AG09309 (cell line): Measurements from ENCODE around the gene CTPS2.
A peak's percentile ranks its signal among the peaks of the same experiment; 100 is the strongest.
"Not testable (repeated sequence)": the region's sequence is repeated elsewhere in the genome, so short reads cannot be mapped to it uniquely, and the experiment has no call there.

ENCODE experiments used
- DNase-seq: peaks from one replicate; pipeline ENCODE4 v3.0.0-alpha.2; 2010; ENCODE audit warnings: low read depth
- H3K4me3 ChIP-seq: 2 replicates; pipeline ENCODE4 v1.5.1; 2011; ENCODE audit warnings: mild to moderate bottlenecking, low read depth, low read length, moderate library complexity; ENCODE audit not compliant: control insufficient read depth
- TF ChIP-seq, protein P1 (sequence below): IDR thresholded peaks from 2 replicates; pipeline ENCODE4 v1.5.1; 2011; ENCODE audit warnings: mild to moderate bottlenecking, low read depth, low read length, inconsistent platforms; ENCODE audit not compliant: insufficient read depth, control insufficient read depth; ENCODE audit errors: missing control alignments

Gene CTPS2, protein sequence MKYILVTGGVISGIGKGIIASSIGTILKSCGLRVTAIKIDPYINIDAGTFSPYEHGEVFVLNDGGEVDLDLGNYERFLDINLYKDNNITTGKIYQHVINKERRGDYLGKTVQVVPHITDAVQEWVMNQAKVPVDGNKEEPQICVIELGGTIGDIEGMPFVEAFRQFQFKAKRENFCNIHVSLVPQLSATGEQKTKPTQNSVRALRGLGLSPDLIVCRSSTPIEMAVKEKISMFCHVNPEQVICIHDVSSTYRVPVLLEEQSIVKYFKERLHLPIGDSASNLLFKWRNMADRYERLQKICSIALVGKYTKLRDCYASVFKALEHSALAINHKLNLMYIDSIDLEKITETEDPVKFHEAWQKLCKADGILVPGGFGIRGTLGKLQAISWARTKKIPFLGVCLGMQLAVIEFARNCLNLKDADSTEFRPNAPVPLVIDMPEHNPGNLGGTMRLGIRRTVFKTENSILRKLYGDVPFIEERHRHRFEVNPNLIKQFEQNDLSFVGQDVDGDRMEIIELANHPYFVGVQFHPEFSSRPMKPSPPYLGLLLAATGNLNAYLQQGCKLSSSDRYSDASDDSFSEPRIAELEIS

GRCh38 chrX:16712548-16713155, at the start of gene CTPS2:
TSS of gene CTPS2 (minus strand) at chrX:16712669. CDS start at chrX:16702902, 9,767 bp downstream.
- TF ChIP-seq, protein P1, sequence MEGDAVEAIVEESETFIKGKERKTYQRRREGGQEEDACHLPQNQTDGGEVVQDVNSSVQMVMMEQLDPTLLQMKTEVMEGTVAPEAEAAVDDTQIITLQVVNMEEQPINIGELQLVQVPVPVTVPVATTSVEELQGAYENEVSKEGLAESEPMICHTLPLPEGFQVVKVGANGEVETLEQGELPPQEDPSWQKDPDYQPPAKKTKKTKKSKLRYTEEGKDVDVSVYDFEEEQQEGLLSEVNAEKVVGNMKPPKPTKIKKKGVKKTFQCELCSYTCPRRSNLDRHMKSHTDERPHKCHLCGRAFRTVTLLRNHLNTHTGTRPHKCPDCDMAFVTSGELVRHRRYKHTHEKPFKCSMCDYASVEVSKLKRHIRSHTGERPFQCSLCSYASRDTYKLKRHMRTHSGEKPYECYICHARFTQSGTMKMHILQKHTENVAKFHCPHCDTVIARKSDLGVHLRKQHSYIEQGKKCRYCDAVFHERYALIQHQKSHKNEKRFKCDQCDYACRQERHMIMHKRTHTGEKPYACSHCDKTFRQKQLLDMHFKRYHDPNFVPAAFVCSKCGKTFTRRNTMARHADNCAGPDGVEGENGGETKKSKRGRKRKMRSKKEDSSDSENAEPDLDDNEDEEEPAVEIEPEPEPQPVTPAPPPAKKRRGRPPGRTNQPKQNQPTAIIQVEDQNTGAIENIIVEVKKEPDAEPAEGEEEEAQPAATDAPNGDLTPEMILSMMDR: no peak
- DNase-seq: no peak
- H3K4me3 ChIP-seq: peak within 1 kb of the TSS; percentile 51

GRCh38 chrX:16761500-16761899, 49.0 kb upstream of the CTPS2 start:
- DNase-seq, H3K4me3 ChIP-seq: not testable (repeated sequence)

- DNase-seq: no peak
- TF ChIP-seq, protein P1: no peak
Measured at GRCh38 chrX:16756724-16757123, 44.3 kb upstream of the CTPS2 start.

DNA sequence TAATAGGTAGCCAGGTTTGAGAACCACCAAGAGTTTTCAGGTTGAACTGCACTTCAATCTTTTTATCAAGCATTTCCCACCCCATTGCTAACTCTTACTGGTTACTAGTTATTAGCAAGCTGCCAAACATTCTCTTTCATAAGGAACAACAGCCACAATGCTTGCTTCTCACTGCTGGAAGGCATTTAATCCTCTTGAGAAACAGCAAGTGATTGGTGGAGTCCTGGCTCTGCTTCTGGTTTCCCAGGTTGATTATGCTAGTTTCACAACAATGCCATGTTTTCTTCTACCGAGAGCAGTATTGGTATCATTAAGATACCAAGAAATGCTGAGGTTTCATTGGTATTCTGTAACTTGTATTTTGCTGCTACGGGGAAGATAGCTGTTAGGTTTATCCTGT, 41.5 kb upstream of the CTPS2 start:
- TF ChIP-seq, protein P1: no peak
- no peak overlapping the region for H3K4me3 ChIP-seq
- no peak for DNase-seq

More at GRCh38 chrX:16756724-16757123, 44.3 kb upstream of the CTPS2 start:
- no peak overlapping the region for H3K4me3 ChIP-seq

GRCh38 chrX:16750136-16750535, 37.7 kb upstream of the CTPS2 start:
- no peak overlapping the region for H3K4me3 ChIP-seq
- TF ChIP-seq, protein P1: no peak

DNA sequence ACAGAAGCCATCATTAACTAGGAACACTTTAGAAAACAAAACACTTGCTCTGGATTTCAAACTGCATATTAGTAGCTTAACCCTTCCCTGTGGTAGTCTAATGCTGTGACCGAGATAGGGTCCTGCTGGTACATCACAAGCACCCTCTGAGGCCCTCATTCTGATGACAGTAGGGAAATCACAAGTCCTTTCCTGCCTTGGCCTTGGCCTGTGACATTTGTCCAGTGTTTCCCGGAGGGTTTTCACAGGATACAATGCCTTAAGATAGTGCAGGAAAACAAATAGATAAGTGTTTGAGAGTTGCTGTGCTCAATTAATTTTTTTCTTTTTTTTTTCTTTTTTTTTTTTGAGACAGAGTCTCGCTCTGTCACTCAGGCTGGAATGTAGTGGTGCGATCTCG, 36.0 kb upstream of the CTPS2 start:
- H3K4me3 ChIP-seq: no peak overlapping the region
- TF ChIP-seq, protein P1: no peak
- no peak for DNase-seq

More at GRCh38 chrX:16750136-16750535, 37.7 kb upstream of the CTPS2 start:
- no peak for DNase-seq

DNA sequence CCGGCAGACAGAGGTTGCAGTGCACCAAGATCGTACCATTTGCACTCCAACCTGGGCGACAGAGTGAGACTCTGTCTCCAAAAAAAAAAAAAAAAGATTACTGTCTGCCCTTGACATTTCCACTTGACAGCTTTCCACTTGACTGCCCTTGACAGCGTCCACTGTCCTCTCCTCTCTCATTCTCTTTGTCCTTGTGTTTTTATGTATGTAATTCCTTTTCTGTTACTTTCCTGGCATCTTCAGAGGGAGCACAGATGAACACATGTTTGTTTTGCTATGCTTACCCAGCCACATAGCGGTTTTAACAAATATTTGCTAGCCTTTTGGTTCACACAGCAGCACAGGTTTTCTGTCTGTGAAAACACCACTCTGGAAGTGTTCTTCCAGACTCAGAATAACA, 33.2 kb upstream of the CTPS2 start:
- no peak for DNase-seq
- no peak overlapping the region for H3K4me3 ChIP-seq
- TF ChIP-seq, protein P1: no peak
